ENCODE data around the gene SUCLG2.

GRCh38 chr3:67578416-67578815 lies 76.0 kb downstream of the SUCLG2 start:
- TF ChIP-seq EZH2 (IDR thresholded peaks at IDR 0.05; ENCODE audit: insufficient read depth, poor library complexity, severe bottlenecking): no peak
- no peak for TF ChIP-seq EZH2phosphoT487 (IDR thresholded peaks at IDR 0.05; ENCODE audit: insufficient read depth, low read depth)
